Measurements from ENCODE around the gene MNT. TPM values are rescaled to one million over a fixed set of nuclear protein-coding genes. Genes with fewer than 3 reads are reported as not detected.
A peak's percentile ranks its signal among the peaks of the same experiment; 100 is the strongest.

Gene MNT
- total and polyA plus RNA-seq, 11 donors, result 4.1 to 20.4 (median 9.8) TPM

GRCh38 chr17:2398182-2398581 is 2.7 kb downstream of the MNT start:
- DNase-seq (peak in 1 of 5 donors; percentile 42), ATAC-seq (no peak)
- Histone ChIP-seq H3K36me3 (no peaks in the 10 kb centered on the region), H3K4me3 (peak overlapping the region in 9 of 12 donors; percentile 71 to 99 (median 94)), H3K9me3 (no peaks in the 10 kb centered on the region), H3K27ac (peak overlapping the region; percentile 95 to 100 (median 99)), H3K27me3 (no peaks in the 10 kb centered on the region), H3K4me1 (peaks cover 29 to 72% (median 61%) of the 10 kb centered on the region in 12 donors)
- intact Hi-C loops (cut with DNase I), result loop anchor here in 1 of 10 donors (10.0 kb wide), 2 partner anchors 307 to 683 kb away; partner anchors contain the start of gene TLCD2
- 66 to 71% (median 69%) methylated on average over 9 to 10 of the region's 10 CpGs for WGBS, 4 donors
- no peak for TF ChIP-seq POLR2A (IDR thresholded peaks at IDR 0.05)
- TF ChIP-seq, protein P1, sequence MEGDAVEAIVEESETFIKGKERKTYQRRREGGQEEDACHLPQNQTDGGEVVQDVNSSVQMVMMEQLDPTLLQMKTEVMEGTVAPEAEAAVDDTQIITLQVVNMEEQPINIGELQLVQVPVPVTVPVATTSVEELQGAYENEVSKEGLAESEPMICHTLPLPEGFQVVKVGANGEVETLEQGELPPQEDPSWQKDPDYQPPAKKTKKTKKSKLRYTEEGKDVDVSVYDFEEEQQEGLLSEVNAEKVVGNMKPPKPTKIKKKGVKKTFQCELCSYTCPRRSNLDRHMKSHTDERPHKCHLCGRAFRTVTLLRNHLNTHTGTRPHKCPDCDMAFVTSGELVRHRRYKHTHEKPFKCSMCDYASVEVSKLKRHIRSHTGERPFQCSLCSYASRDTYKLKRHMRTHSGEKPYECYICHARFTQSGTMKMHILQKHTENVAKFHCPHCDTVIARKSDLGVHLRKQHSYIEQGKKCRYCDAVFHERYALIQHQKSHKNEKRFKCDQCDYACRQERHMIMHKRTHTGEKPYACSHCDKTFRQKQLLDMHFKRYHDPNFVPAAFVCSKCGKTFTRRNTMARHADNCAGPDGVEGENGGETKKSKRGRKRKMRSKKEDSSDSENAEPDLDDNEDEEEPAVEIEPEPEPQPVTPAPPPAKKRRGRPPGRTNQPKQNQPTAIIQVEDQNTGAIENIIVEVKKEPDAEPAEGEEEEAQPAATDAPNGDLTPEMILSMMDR (IDR thresholded peaks at IDR 0.05), result no peak

GRCh38 chr17:2397247-2398171 is 3.4 kb downstream of the MNT start:
- peaks cover 29 to 65% (median 56%) of the 10 kb centered on the region in 12 donors for H3K4me1 ChIP-seq
- TF ChIP-seq, protein P1 (IDR thresholded peaks at IDR 0.05), result no peak
- no peak for TF ChIP-seq POLR2A (IDR thresholded peaks at IDR 0.05)
- no peaks in the 10 kb centered on the region for H3K36me3 ChIP-seq
- intact Hi-C loops (cut with DNase I), result loop anchor here in 1 of 10 donors (10.0 kb wide), 2 partner anchors 307 to 683 kb away; partner anchors contain the start of gene TLCD2
- no peaks in the 10 kb centered on the region for H3K9me3 ChIP-seq
- ATAC-seq (no peak), DNase-seq (no peak)
- H3K4me3 ChIP-seq, result peak overlapping the region in 10 of 12 donors; percentile 20 to 99 (median 46)
- 60 to 68% (median 65%) methylated on average over 9 to 12 of the region's 12 CpGs for WGBS, 4 donors
- H3K27me3 ChIP-seq, result no peaks in the 10 kb centered on the region
- H3K27ac ChIP-seq, result peak overlapping the region; percentile 95 to 100 (median 99)

DNA sequence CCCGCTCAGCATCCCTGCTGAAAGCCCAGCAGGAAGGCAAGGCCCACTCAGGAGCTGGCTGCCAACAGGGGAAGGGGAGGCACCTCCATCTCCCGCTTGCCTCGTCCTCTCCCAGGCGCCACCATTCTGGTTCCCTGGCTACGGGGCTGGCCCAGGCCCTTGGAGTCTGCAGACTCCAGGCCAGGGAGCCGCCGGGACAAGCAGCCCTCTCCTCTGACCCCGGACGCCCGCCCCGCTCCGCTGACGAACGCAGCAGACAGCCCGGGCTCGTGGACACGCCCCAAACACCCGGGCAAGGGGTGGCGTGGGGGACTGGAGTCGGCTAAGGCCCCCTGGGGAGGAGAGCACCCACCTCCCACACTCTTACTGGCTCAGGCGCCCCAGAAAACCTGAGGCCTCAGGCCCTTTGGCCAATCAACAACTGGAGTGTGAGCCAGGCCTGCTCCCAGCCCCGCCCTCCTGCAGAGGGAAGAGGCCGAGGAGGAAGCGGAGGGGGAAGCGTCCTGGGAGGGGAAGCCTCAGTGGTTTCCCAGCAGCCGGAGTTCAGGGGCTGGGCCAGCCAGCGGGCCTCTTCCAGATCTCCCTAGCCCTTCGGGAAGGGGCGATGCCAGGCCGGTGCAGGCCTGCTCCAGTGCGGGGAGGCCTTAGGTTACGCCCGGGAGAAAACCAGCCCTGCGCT is 4.2 kb downstream of the MNT start:
- H3K9me3 ChIP-seq, result no peaks in the 10 kb centered on the region
- H3K27ac ChIP-seq, result peak overlapping the region; percentile 95 to 100 (median 99)
- no peaks in the 10 kb centered on the region for H3K36me3 ChIP-seq
- no peaks in the 10 kb centered on the region for H3K27me3 ChIP-seq
- intact Hi-C loops (cut with DNase I), result loop anchor here in 1 of 10 donors (10.0 kb wide), 2 partner anchors 308 to 682 kb away; partner anchors contain the start of gene TLCD2
- peaks cover 33 to 67% (median 59%) of the 10 kb centered on the region in 12 donors for H3K4me1 ChIP-seq
- WGBS, 4 donors, result 1 to 4% (median 1%) methylated on average over 26 to 34 of the region's 34 CpGs
- peak overlapping the region in 10 of 12 donors; percentile 20 to 59 (median 42) for H3K4me3 ChIP-seq
- peak; percentile 94 to 98 (median 96) for DNase-seq
- peak; percentile 37 to 61 (median 42) for ATAC-seq
- TF ChIP-seq, protein P1 (IDR thresholded peaks at IDR 0.05), result no peak
- peak in 1 of 2 donors; percentile 71 for TF ChIP-seq POLR2A (IDR thresholded peaks at IDR 0.05)
